Ureter (tissue), 1 donor: ENCODE measurements around the gene KCNQ1. TPM values are rescaled to one million over a fixed set of nuclear protein-coding genes. Genes with fewer than 3 reads are reported as not detected.
A peak's percentile ranks its signal among the peaks of the same experiment; 100 is the strongest.

Experiments
- DNase-seq: peaks from one replicate; pipeline ENCODE4 v3.0.0-alpha.2; 2020; ENCODE audit warnings: low spot score
- total RNA-seq: library from RNA; stranded (reverse); gene quantifications from one replicate; pipeline ENCODE4 v1.2.4, GENCODE V29; 2023
- donor health status: DM: yes; HTN: yes; CAD: no.

The KCNQ1 gene
- total RNA-seq, 1 donor from 2014 or later, result 63.0 TPM

- peak; percentile 76 for DNase-seq
Observed at GRCh38 chr11:2890466-2891294, 445.9 kb downstream of the KCNQ1 start.

GRCh38 chr11:2891326-2892214 is 446.8 kb downstream of the KCNQ1 start:
- no peak for DNase-seq

- DNase-seq, result peak; percentile 80
Observed at GRCh38 chr11:2892215-2892966, 447.6 kb downstream of the KCNQ1 start.

GRCh38 chr11:2892967-2893528 is 448.2 kb downstream of the KCNQ1 start:
- DNase-seq, result no peak

- no peak for DNase-seq
Observed at GRCh38 chr11:2893935-2894334, 449.1 kb downstream of the KCNQ1 start.

GRCh38 chr11:2896047-2896446 is 451.2 kb downstream of the KCNQ1 start:
- no peak for DNase-seq

- no peak for DNase-seq
Observed at GRCh38 chr11:2897048-2897447, 452.2 kb downstream of the KCNQ1 start.

GRCh38 chr11:2898366-2899079 is 453.7 kb downstream of the KCNQ1 start:
- peak; percentile 78 for DNase-seq

Other genes with a start within 250 kb of the KCNQ1 start
- 7.9 TPM for gene ASCL2, start 174.4 kb upstream of the KCNQ1 start, total RNA-seq
- 2.3 TPM for gene C11orf21, start 143.1 kb upstream of the KCNQ1 start, total RNA-seq
- 4.3 TPM for gene TSPAN32, start 143.0 kb upstream of the KCNQ1 start, total RNA-seq
- 831 TPM for gene CD81, start 67.7 kb upstream of the KCNQ1 start, total RNA-seq
- 41.6 TPM for gene TSSC4, start 44.3 kb upstream of the KCNQ1 start, total RNA-seq
- gene TRPM5, start 494 bp upstream of the KCNQ1 start, total RNA-seq, result 0.60 TPM